ENCODE data around the gene NHSL2.

- TF ChIP-seq CTCF (IDR thresholded peaks at IDR 0.05) = peak; percentile 50 to 53 (median 52)
- TF ChIP-seq POLR2A (IDR thresholded peaks at IDR 0.05) = no peak
These were observed 88.3 kb downstream of the NHSL2 start for GRCh38 chrX:71998836-71999509.

Data from uterus (tissue), 2 donors.